ENCODE data around the gene GALNT14.

The GALNT14 gene

DNA sequence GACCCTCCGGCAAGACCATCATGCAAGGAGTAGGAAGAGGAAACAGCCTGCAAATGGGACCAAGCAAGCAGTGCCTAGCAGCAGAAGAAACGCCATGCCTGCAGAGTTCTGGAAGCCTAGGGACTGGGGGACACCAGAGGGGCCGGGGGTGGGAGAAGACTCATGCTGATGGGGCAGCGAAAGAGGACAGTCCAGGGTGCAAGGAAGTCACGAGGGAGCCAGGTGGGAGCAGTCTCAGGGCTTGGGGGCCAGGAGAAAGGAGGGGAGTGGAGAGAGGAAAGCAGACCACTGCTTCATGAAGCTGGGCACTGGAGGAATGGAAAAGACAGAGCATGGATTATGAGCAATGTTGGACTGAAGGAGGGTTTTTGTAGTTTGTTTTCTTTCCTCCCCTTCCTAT, 211.6 kb downstream of the GALNT14 start:
- DNase-seq (ENCODE audit: low spot score) = no peak
- TF ChIP-seq, protein P1, sequence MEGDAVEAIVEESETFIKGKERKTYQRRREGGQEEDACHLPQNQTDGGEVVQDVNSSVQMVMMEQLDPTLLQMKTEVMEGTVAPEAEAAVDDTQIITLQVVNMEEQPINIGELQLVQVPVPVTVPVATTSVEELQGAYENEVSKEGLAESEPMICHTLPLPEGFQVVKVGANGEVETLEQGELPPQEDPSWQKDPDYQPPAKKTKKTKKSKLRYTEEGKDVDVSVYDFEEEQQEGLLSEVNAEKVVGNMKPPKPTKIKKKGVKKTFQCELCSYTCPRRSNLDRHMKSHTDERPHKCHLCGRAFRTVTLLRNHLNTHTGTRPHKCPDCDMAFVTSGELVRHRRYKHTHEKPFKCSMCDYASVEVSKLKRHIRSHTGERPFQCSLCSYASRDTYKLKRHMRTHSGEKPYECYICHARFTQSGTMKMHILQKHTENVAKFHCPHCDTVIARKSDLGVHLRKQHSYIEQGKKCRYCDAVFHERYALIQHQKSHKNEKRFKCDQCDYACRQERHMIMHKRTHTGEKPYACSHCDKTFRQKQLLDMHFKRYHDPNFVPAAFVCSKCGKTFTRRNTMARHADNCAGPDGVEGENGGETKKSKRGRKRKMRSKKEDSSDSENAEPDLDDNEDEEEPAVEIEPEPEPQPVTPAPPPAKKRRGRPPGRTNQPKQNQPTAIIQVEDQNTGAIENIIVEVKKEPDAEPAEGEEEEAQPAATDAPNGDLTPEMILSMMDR (IDR thresholded peaks at IDR 0.05; ENCODE audit: extremely low read depth, missing control alignments) = no peak

DNA sequence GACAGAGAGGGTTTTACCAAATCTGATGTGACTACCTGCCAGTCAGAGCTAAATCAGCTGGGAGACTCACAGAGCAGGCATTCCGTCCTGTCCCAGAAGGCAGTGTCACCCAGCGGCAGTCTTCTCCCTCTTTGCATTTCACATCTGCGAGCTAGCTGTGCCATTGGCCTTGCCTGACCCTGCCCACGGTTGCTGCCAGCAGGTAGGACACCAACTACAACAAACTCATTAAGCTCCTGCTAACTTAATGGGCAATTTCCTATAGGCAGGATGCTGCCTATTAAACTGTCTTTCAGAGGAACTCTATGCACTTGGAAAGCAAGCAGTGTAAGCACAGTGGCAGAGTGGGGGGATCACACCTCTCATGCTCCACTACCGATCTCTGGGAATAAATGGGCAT, 214.6 kb downstream of the GALNT14 start:
- TF ChIP-seq, protein P1 (IDR thresholded peaks at IDR 0.05; ENCODE audit: extremely low read depth, missing control alignments) = no peak
- DNase-seq (ENCODE audit: low spot score) = no peak

DNA sequence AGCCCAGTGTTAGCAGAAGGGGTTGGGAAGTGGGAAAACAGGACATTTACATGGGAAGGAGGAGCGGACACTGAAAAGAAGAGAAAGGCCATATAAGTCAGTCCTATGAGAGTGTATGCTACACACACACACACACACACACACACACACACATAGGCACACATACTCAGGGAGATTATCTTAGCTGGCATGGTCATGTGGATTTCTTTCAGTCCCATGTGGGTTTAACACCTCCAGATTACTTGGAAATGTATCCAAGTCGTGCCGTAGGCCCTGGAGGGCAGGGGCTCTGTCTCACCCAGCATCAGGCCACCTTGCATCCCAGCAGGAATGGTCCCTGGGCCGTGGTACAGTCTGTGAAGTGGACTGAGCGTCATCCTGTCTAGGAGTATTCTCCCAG, 217.7 kb downstream of the GALNT14 start:
- no peak for DNase-seq (ENCODE audit: low spot score)
- TF ChIP-seq, protein P1 (IDR thresholded peaks at IDR 0.05; ENCODE audit: extremely low read depth, missing control alignments) = no peak

DNA sequence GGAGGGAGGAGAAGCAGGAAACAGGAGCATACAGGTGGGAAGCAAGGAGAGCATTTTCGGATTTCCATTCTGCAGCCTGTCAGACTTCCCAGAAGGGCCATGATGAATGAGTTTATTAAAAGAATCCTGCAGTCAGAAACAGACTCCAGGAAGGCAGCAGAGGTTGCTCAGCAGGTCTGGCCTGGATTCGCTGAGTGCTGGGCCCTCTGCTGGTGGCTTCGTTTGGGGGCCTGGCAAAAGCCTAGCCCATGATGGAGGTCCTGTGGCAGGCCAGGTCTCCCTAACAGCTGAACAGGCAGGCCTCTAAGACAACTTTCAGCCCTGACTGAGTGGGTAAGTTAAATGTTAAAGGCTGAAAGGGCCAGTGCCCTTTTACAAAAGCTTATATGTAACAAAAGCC, 222.8 kb downstream of the GALNT14 start:
- TF ChIP-seq, protein P1 (IDR thresholded peaks at IDR 0.05; ENCODE audit: extremely low read depth, missing control alignments) = no peak
- no peak for DNase-seq (ENCODE audit: low spot score)

DNA sequence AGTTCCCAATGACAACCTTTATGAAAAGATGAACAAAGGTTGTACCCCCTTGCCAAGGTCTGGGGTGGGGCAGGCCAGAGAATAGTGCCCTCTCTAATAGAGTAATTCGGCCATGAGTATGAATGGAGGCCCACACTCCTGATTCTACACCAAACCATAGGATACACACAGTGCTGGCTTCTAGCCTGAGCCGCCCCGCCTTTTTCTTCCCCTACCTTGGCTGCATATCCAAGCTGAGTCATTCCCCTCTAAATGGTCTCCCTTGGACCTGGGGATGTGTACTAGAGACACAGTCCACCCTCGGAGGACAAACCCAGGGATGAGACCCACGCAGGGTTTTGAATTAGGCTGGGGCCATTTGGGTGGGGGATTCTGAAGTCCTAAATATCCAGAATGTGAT, 223.8 kb downstream of the GALNT14 start:
- TF ChIP-seq, protein P1 (IDR thresholded peaks at IDR 0.05; ENCODE audit: extremely low read depth, missing control alignments) = no peak
- no peak for DNase-seq (ENCODE audit: low spot score)

DNA sequence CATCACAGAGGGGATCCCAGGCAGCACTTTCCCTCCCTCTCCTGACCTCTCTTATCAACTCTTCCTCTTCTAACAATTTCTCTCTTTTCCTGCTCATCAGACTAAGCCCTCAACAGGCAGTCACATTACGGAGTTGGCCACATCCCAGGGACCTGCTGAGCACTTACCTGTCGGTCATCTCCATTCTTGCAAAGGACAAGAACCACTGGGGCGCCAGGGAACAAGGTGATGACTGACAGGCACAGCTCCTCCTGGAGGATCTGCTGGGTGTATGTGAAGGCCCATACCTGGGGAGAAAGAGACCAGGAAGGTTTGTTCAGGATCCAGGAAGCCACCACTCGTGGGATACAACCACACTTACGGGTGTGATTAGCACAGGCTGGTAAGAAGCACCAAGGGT, 226.2 kb downstream of the GALNT14 start:
- no peak for DNase-seq (ENCODE audit: low spot score)
- TF ChIP-seq, protein P1 (IDR thresholded peaks at IDR 0.05; ENCODE audit: extremely low read depth, missing control alignments) = no peak

DNA sequence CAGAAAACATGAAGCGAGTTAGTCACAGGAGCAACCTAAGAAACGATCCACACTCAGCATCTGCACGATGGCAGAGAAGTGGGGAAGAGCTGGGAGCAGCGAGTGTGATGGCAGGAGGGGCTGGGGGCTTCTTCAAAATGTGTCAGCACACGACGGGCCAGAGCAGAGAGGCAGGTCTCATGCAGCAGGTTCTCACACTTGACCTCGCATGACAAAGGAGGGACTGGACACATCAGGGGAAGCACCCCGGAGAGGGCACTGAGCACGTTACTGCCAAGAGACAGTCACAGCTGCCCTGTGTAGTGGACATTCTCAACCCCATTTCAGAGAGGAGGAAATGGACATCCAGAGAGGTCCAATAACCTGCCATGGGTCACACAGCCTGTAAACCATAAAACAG, 226.9 kb downstream of the GALNT14 start:
- no peak for DNase-seq (ENCODE audit: low spot score)

More for the DNA sequence above, 226.9 kb downstream of the GALNT14 start:
- TF ChIP-seq, protein P1 (IDR thresholded peaks at IDR 0.05; ENCODE audit: extremely low read depth, missing control alignments) = no peak
